OCI-LY1 (cell line): ENCODE data around the gene ZNF324B.
A peak's percentile ranks its signal among the peaks of the same experiment; 100 is the strongest.

Experiments
- H2AFZ ChIP-seq: fragments of 200-600 bp; sonication (generic), shearing (Covaris generic); 2 replicates; pipeline ENCODE4 v1.6.0; 2014; ENCODE audit warnings: antibody characterized with exemption, mild to moderate bottlenecking, low read length
- H3F3A ChIP-seq: fragments of 200-600 bp; sonication (generic), shearing (Covaris generic); 2 replicates; pipeline ENCODE4 v1.6.0; 2014; ENCODE audit warnings: mild to moderate bottlenecking, antibody characterized with exemption, low read length, moderate library complexity; ENCODE audit not compliant: insufficient read depth
- H3K27ac ChIP-seq: fragments of 200-600 bp; sonication (generic); 2 replicates; pipeline ENCODE4 v1.5.1; 2014; ENCODE audit warnings: low read length, mixed run types, mild to moderate bottlenecking, low read depth; ENCODE audit not compliant: poor library complexity, severe bottlenecking
- H3K27me3 ChIP-seq: fragments of 200-600 bp; sonication (generic); 2 replicates; pipeline ENCODE4 v1.6.0; 2014; ENCODE audit warnings: antibody characterized with exemption, mild to moderate bottlenecking, low read length, moderate library complexity; ENCODE audit not compliant: insufficient read depth
- H3K36me3 ChIP-seq: fragments of 200-600 bp; sonication (generic); 2 replicates; pipeline ENCODE4 v1.6.1; 2014; ENCODE audit warnings: mild to moderate bottlenecking, antibody characterized with exemption, low read length, moderate library complexity, mixed read lengths; ENCODE audit not compliant: insufficient read depth
- H3K4me1 ChIP-seq: fragments of 200-600 bp; sonication (generic); 2 replicates; pipeline ENCODE4 v1.5.1; 2014; ENCODE audit warnings: mild to moderate bottlenecking, low read length, moderate library complexity; ENCODE audit not compliant: insufficient read depth, severe bottlenecking
- H3K4me2 ChIP-seq: fragments of 200-600 bp; sonication (generic), shearing (Covaris generic); 2 replicates; pipeline ENCODE4 v1.6.1; 2014; ENCODE audit warnings: low read length
- H3K4me3 ChIP-seq: fragments of 200-600 bp; sonication (generic); 2 replicates; pipeline ENCODE4 v1.5.1; 2014; ENCODE audit warnings: low read length, low read depth, mild to moderate bottlenecking, mixed read lengths; ENCODE audit not compliant: poor library complexity, severe bottlenecking
- H3K79me2 ChIP-seq: fragments of 200-600 bp; shearing (Covaris generic); 2 replicates; pipeline ENCODE4 v1.6.1; 2016; ENCODE audit warnings: mixed run types, low read length, mixed read lengths; ENCODE audit not compliant: insufficient read depth
- H3K9ac ChIP-seq: fragments of 200-600 bp; sonication (generic), shearing (Covaris generic); 2 replicates; pipeline ENCODE4 v1.6.1; 2014; ENCODE audit warnings: mild to moderate bottlenecking, low read length, mixed read lengths
- H3K9me2 ChIP-seq: fragments of 200-600 bp; sonication (generic), shearing (Covaris generic); 2 replicates; pipeline ENCODE4 v1.6.1; 2014; ENCODE audit warnings: low read depth, mild to moderate bottlenecking, low read length, mixed read lengths
- H3K9me3 ChIP-seq: fragments of 200-600 bp; shearing (Covaris generic); 2 replicates; pipeline ENCODE4 v1.6.1; 2014; ENCODE audit warnings: low read length, mixed read lengths
- H4K20me1 ChIP-seq: fragments of 200-600 bp; sonication (generic), shearing (Covaris generic); 2 replicates; pipeline ENCODE4 v1.6.0; 2016; ENCODE audit warnings: mild to moderate bottlenecking, low read length; ENCODE audit not compliant: insufficient read depth
- EZH2 ChIP-seq: fragments of 200-600 bp; sonication (generic), shearing (Covaris generic); IDR thresholded peaks from 2 replicates; pipeline ENCODE4 v1.8.0; 2017; ENCODE audit warnings: borderline replicate concordance, mixed run types, mild to moderate bottlenecking, antibody characterized with exemption, low read length, moderate library complexity, mixed read lengths
- TF ChIP-seq, protein P1 (sequence below): fragments of 200-600 bp; sonication (generic), shearing (Covaris generic); IDR thresholded peaks from 2 replicates; pipeline ENCODE4 v1.5.1; 2017; ENCODE audit warnings: mild to moderate bottlenecking, antibody characterized with exemption, low read length, moderate library complexity, mixed read lengths

The ZNF324B gene

DNA sequence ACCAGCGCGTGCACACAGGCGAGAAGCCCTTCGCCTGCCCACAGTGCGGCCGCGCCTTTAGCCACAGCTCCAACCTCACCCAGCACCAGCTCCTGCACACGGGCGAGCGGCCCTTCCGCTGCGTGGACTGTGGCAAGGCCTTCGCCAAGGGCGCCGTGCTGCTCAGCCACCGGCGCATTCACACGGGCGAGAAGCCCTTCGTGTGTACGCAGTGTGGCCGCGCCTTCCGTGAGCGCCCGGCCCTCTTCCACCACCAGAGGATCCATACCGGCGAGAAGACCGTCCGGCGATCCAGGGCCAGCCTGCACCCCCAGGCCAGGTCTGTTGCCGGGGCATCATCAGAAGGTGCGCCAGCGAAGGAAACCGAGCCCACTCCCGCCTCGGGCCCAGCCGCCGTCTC is 20.3 kb downstream of the ZNF324B start:
- Histone ChIP-seq H3K9me2 (no peaks in the 10 kb centered on the region), H3K27me3 (no peaks in the 10 kb centered on the region), H3K27ac (no peak overlapping the region), H3K4me3 (no peak overlapping the region), H3K4me1 (peaks cover 23% of the 10 kb centered on the region), H4K20me1 (no peaks in the 10 kb centered on the region), H3K79me2 (no peaks in the 10 kb centered on the region; the same call in 1 of the 2 replicates), H3K4me2 (no peak overlapping the region), H3K36me3 (peaks cover 40% of the 10 kb centered on the region), H2AFZ (no peak overlapping the region), H3K9me3 (no peaks in the 10 kb centered on the region), H3K9ac (no peak overlapping the region), H3F3A (no peaks in the 10 kb centered on the region)
- TF ChIP-seq, protein P1, sequence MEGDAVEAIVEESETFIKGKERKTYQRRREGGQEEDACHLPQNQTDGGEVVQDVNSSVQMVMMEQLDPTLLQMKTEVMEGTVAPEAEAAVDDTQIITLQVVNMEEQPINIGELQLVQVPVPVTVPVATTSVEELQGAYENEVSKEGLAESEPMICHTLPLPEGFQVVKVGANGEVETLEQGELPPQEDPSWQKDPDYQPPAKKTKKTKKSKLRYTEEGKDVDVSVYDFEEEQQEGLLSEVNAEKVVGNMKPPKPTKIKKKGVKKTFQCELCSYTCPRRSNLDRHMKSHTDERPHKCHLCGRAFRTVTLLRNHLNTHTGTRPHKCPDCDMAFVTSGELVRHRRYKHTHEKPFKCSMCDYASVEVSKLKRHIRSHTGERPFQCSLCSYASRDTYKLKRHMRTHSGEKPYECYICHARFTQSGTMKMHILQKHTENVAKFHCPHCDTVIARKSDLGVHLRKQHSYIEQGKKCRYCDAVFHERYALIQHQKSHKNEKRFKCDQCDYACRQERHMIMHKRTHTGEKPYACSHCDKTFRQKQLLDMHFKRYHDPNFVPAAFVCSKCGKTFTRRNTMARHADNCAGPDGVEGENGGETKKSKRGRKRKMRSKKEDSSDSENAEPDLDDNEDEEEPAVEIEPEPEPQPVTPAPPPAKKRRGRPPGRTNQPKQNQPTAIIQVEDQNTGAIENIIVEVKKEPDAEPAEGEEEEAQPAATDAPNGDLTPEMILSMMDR: no peak
- TF ChIP-seq EZH2: no peak

DNA sequence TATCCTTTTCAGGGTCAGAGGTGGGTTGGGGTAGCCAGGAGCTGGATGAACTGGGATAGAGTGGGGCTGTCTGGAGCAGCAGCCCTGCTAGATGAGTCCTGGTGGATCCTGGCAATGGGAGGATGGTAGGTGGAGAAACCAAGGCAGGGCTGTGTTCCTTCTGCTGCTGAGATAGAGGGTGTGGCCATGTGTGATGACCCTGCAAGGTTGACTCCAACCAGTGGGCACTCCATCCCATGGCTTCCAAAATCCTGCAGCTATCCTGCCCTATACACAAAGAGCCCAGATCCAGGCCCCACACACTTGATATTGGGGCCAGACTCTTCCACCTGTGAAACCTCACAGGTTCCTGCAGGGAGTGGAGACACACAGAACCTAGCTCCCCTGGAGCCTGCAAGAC is 22.4 kb downstream of the ZNF324B start:
- H3K9ac ChIP-seq: no peak overlapping the region
- no peak overlapping the region for H3K4me3 ChIP-seq
- H3K4me2 ChIP-seq: no peak overlapping the region

DNA sequence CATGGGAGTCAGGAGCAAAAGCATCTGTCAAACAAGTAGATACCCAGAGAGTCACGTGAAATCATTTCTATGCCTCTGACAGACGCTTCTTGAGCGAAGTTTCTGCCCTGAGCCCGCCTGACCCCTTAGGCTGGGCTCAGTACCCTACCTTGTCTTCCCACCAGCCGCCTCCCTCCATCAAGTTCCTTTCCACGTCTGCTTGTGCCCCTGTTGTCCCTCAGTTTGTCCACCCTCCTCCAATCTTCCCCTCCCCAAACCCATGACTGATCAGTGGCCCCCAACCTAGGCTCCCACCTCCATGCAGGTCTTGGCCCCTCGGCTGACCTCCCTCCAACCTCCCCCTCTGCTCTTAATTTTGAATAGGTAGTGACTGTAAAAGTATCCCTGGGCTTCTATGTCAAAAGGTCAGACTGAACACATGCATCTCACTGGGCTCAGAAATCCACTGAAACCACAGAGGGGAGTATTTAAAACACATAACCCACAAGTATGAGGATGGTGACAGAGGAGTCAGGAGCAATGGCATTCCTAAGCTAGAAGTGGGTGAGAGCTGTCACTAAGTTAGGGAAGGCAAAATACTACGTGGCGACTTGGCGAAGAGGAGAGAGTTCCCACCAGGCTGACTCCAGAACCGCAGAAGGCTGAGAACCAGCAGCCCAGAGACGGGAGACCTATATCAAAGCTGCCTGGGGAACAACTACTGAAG is 23.0 kb downstream of the ZNF324B start:
- TF ChIP-seq, protein P1: no peak
- no peak for TF ChIP-seq EZH2
- Histone ChIP-seq H3K4me3 (peak overlapping the region; percentile 80), H3K36me3 (peaks cover 34% of the 10 kb centered on the region), H3K4me2 (peak overlapping the region; percentile 94), H2AFZ (no peak overlapping the region), H3K27me3 (no peaks in the 10 kb centered on the region), H3K27ac (peak overlapping the region; percentile 81), H3K9ac (peak overlapping the region; percentile 4; the same call in 1 of the 2 replicates), H3K9me3 (no peaks in the 10 kb centered on the region), H3K79me2 (no peaks in the 10 kb centered on the region), H3K9me2 (no peaks in the 10 kb centered on the region), H4K20me1 (no peaks in the 10 kb centered on the region), H3F3A (no peaks in the 10 kb centered on the region), H3K4me1 (peaks cover 19% of the 10 kb centered on the region)

More for the DNA sequence above, 22.4 kb downstream of the ZNF324B start:
- Histone ChIP-seq H4K20me1 (no peaks in the 10 kb centered on the region), H2AFZ (no peak overlapping the region), H3F3A (no peaks in the 10 kb centered on the region), H3K27me3 (no peaks in the 10 kb centered on the region), H3K9me2 (no peaks in the 10 kb centered on the region), H3K27ac (no peak overlapping the region), H3K79me2 (no peaks in the 10 kb centered on the region; the same call in 1 of the 2 replicates), H3K4me1 (peaks cover 19% of the 10 kb centered on the region), H3K36me3 (peaks cover 40% of the 10 kb centered on the region), H3K9me3 (no peaks in the 10 kb centered on the region)
- TF ChIP-seq, protein P1: no peak
- no peak for TF ChIP-seq EZH2
